Astrocyte (in vitro differentiated cells and primary cell): Measurements from ENCODE around the gene ALPG. TPM values are rescaled to one million over a fixed set of nuclear protein-coding genes. Genes with fewer than 3 reads are reported as not detected.

Experiments
- DNase-seq: peaks from one replicate; pipeline ENCODE4 v3.0.0-alpha.2; 2010; ENCODE audit warnings: low read depth
- FAIRE-seq: peaks from 2 replicates; lab custom pipeline; 2011; peaks lifted over from hg19 to GRCh38; lab: Jason Lieb, UNC
- H2AFZ ChIP-seq: 2 replicates; pipeline ENCODE4 v1.6.0; 2012; ENCODE audit warnings: low read depth, low read length, inconsistent platforms
- H3K27ac ChIP-seq: 2 replicates; pipeline ENCODE4 v1.5.1; 2011; ENCODE audit warnings: low read depth, low read length, inconsistent platforms
- H3K27me3 ChIP-seq: 2 replicates; pipeline ENCODE4 v1.6.0; 2011; ENCODE audit warnings: low read length, inconsistent platforms; ENCODE audit not compliant: insufficient read depth
- H3K36me3 ChIP-seq: 2 replicates; pipeline ENCODE4 v1.5.1; 2011; ENCODE audit warnings: low read length, inconsistent platforms; ENCODE audit not compliant: insufficient read depth
- H3K4me1 ChIP-seq: 2 replicates; pipeline ENCODE4 v1.5.1; 2011; ENCODE audit warnings: low read length, inconsistent platforms; ENCODE audit not compliant: insufficient read depth
- H3K4me2 ChIP-seq: 2 replicates; pipeline ENCODE4 v1.6.0; 2012; ENCODE audit warnings: low read length, inconsistent platforms
- H3K4me3 ChIP-seq: 2 replicates; pipeline ENCODE4 v1.5.1; 2011; ENCODE audit warnings: low read depth, mild to moderate bottlenecking, low read length, inconsistent platforms; ENCODE audit not compliant: insufficient read depth
- H3K79me2 ChIP-seq: 2 replicates; pipeline ENCODE4 v1.6.0; 2012; ENCODE audit warnings: mild to moderate bottlenecking, low read length, inconsistent platforms; ENCODE audit not compliant: insufficient read depth
- H3K9ac ChIP-seq: 2 replicates; pipeline ENCODE4 v1.6.0; 2012; ENCODE audit warnings: mild to moderate bottlenecking, low read length, inconsistent platforms
- H3K9me3 ChIP-seq: 2 replicates; pipeline ENCODE4 v1.5.1; 2012; ENCODE audit warnings: low read depth, mild to moderate bottlenecking, low read length, inconsistent platforms; ENCODE audit not compliant: insufficient read depth
- H4K20me1 ChIP-seq: 2 replicates; pipeline ENCODE4 v1.6.0; 2012; ENCODE audit warnings: low read length, inconsistent platforms; ENCODE audit not compliant: insufficient read depth
- H3K27ac Mint-ChIP-seq: one replicate; pipeline ENCODE4 v1.8.0; 2021; ENCODE audit warnings: mild to moderate bottlenecking, mixed read lengths; ENCODE audit not compliant: unreplicated experiment
- H3K27me3 Mint-ChIP-seq: one replicate; pipeline ENCODE4 v1.8.0; 2021; ENCODE audit warnings: low read depth, mixed read lengths; ENCODE audit not compliant: unreplicated experiment
- H3K36me3 Mint-ChIP-seq: one replicate; pipeline ENCODE4 v1.8.0; 2021; ENCODE audit warnings: low read depth, mixed read lengths; ENCODE audit not compliant: unreplicated experiment
- H3K4me1 Mint-ChIP-seq: one replicate; pipeline ENCODE4 v1.8.0; 2021; ENCODE audit warnings: low read depth, mixed read lengths; ENCODE audit not compliant: unreplicated experiment
- H3K4me3 Mint-ChIP-seq: one replicate; pipeline ENCODE4 v1.8.0; 2021; ENCODE audit warnings: mild to moderate bottlenecking, moderate library complexity, mixed read lengths; ENCODE audit not compliant: unreplicated experiment
- H3K9me3 Mint-ChIP-seq: one replicate; pipeline ENCODE4 v1.8.0; 2021; ENCODE audit warnings: mild to moderate bottlenecking, mixed read lengths; ENCODE audit not compliant: unreplicated experiment
- EZH2 ChIP-seq: IDR thresholded peaks from 2 replicates; pipeline ENCODE4 v1.6.1; 2012; ENCODE audit warnings: mild to moderate bottlenecking, low read length, inconsistent platforms; ENCODE audit not compliant: insufficient read depth
- total RNA-seq: library from RNA; stranded (reverse); gene quantifications from 2 replicates; pipeline ENCODE4 v1.2.1, GENCODE V29; 2021
- TF ChIP-seq, protein P1 (sequence below): IDR thresholded peaks from 2 replicates; pipeline ENCODE4 v1.5.1; 2011; ENCODE audit warnings: low read depth, mild to moderate bottlenecking, inconsistent platforms, low read length, moderate library complexity; ENCODE audit not compliant: insufficient read depth

ALPG gene
- total RNA-seq, 1 donor from 2014 or later = 0.27 TPM

- Histone ChIP-seq H3K9me3 (no peaks in the 10 kb centered on the region), H3K36me3 (no peaks in the 10 kb centered on the region), H3K27ac (no peak overlapping the region), H3K79me2 (no peaks in the 10 kb centered on the region), H3K4me2 (no peak overlapping the region), H2AFZ (no peak overlapping the region), H3K27me3 (peaks cover 4% of the 10 kb centered on the region), H3K4me1 (no peaks in the 10 kb centered on the region), H3K9ac (no peak overlapping the region), H4K20me1 (no peaks in the 10 kb centered on the region), H3K4me3 (no peak overlapping the region)
- TF ChIP-seq, protein P1, sequence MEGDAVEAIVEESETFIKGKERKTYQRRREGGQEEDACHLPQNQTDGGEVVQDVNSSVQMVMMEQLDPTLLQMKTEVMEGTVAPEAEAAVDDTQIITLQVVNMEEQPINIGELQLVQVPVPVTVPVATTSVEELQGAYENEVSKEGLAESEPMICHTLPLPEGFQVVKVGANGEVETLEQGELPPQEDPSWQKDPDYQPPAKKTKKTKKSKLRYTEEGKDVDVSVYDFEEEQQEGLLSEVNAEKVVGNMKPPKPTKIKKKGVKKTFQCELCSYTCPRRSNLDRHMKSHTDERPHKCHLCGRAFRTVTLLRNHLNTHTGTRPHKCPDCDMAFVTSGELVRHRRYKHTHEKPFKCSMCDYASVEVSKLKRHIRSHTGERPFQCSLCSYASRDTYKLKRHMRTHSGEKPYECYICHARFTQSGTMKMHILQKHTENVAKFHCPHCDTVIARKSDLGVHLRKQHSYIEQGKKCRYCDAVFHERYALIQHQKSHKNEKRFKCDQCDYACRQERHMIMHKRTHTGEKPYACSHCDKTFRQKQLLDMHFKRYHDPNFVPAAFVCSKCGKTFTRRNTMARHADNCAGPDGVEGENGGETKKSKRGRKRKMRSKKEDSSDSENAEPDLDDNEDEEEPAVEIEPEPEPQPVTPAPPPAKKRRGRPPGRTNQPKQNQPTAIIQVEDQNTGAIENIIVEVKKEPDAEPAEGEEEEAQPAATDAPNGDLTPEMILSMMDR = no peak
- no peak for TF ChIP-seq EZH2
- Mint-ChIP-seq H3K4me3 (no peak overlapping the region), H3K27me3 (peaks cover 41% of the 10 kb centered on the region), H3K9me3 (no peaks in the 10 kb centered on the region), H3K4me1 (no peaks in the 10 kb centered on the region), H3K27ac (no peak overlapping the region), H3K36me3 (no peaks in the 10 kb centered on the region)
- no peak for FAIRE-seq
- no peak for DNase-seq
Observed at GRCh38 chr2:232435805-232436204, 29.2 kb downstream of the ALPG start.

DNA sequence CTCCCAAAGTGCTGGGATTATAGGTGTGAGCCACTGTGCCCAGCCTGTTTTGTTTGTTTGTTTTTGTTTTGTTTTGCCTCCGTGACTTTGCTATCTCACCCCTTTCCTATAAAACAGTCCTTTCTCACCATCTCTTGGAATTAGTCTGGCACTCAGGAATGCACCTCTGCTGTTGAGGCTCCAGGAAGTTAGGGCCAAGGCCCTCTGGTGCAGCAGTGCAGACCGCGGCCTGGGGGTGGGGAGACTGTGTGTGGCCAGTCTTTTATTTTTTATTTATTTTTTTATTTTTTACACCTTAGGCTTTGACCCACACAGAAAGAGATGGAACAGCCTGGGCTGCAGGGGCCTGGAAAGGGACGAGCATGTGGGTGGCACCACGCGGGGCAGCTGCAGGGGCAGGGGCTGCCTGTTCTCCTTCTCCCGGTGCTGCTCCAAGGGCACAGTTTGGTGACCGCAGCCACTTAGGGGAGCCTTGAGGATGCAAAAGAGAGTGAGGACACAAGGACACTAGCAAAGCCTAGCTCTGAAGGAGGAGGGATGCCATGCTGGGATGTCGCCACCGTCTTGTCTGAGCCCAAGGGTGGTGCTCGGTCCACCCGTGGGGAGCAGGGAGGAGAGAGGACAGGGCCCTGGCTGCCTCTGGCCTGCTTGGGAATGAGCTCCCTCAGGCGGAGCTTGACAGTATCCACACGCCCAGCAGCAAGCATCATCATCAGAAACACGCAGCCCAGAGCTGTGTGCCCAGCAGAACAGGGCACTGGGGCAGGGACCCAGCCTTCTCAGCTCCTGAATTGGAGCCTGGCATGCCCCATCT is 29.9 kb downstream of the ALPG start:
- Histone ChIP-seq H3K36me3 (no peaks in the 10 kb centered on the region), H3K4me2 (no peak overlapping the region), H3K4me3 (no peak overlapping the region), H4K20me1 (no peaks in the 10 kb centered on the region), H3K79me2 (no peaks in the 10 kb centered on the region), H2AFZ (no peak overlapping the region), H3K27me3 (peaks cover 7% of the 10 kb centered on the region), H3K9ac (no peak overlapping the region), H3K27ac (no peak overlapping the region), H3K9me3 (no peaks in the 10 kb centered on the region), H3K4me1 (no peaks in the 10 kb centered on the region)
- no peak for DNase-seq
- Mint-ChIP-seq H3K27me3 (peaks cover 48% of the 10 kb centered on the region), H3K9me3 (no peaks in the 10 kb centered on the region), H3K4me3 (no peak overlapping the region), H3K36me3 (no peaks in the 10 kb centered on the region), H3K27ac (no peak overlapping the region), H3K4me1 (no peaks in the 10 kb centered on the region)
- no peak for FAIRE-seq
- TF ChIP-seq EZH2 = no peak
- TF ChIP-seq, protein P1 = no peak

DNA sequence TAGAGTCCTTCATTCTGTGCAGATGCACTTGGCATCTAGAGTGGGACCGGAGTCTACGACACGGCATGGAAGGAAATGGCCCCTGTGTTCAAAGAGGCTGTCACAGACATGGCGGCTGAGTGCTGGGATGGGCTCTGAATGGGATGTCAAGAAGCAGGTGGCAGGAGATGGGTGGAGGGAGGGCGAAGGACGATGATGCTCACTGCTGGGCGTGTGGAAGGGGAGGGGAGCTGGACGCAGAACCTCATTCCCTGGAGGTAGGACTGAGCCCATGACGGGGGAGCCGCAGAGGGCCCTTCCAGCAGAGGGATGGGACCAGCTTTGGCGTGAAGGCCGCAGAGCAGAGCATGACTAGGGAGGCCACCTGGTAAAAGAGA is 30.5 kb downstream of the ALPG start:
- TF ChIP-seq, protein P1 = no peak
- TF ChIP-seq EZH2 = no peak
- H3K27me3 ChIP-seq = peaks cover 7% of the 10 kb centered on the region

More for the DNA sequence above, 30.5 kb downstream of the ALPG start:
- Histone ChIP-seq H3K27ac (no peak overlapping the region), H3K4me1 (no peaks in the 10 kb centered on the region), H2AFZ (no peak overlapping the region), H3K36me3 (no peaks in the 10 kb centered on the region), H3K9ac (no peak overlapping the region), H4K20me1 (no peaks in the 10 kb centered on the region), H3K79me2 (no peaks in the 10 kb centered on the region), H3K4me2 (no peak overlapping the region), H3K9me3 (no peaks in the 10 kb centered on the region), H3K4me3 (no peak overlapping the region)
- DNase-seq = no peak
- no peaks in the 10 kb centered on the region for H3K9me3 Mint-ChIP-seq
- H3K36me3 Mint-ChIP-seq = no peaks in the 10 kb centered on the region
- H3K4me1 Mint-ChIP-seq = no peaks in the 10 kb centered on the region
- H3K27ac Mint-ChIP-seq = no peak overlapping the region
- peaks cover 53% of the 10 kb centered on the region for H3K27me3 Mint-ChIP-seq
- FAIRE-seq = no peak
- H3K4me3 Mint-ChIP-seq = no peak overlapping the region
